NCI-H2196 (cell line): ENCODE measurements around the gene TAAR5.
"Not testable (repeated sequence)": the region's sequence is repeated elsewhere in the genome, so short reads cannot be mapped to it uniquely, and the experiment has no call there.

Experiments
- DNase-seq: peaks from one replicate; lab custom pipeline; 2025; ENCODE audit not compliant: unreplicated experiment; lab: John Stamatoyannopoulos, UW

TAAR5 gene

DNA sequence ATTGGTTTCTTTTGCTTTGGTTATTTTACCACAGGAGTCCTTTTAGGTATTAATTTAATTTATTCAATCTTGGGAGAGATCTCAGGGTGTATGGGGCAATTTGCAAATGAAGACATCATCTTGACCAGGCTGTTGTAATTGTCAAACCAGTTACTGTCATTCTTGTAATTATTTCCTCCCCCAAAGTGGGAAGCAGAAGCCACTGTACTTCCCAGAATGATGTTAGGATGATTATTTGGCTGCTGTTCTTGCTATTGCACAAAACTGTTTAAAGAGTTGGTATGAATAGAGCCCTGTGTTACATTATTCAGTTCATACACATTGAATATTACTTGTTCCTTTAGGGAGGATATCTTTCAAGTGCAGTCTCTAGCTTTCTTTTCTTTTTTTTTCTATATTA lies 17.8 kb downstream of the TAAR5 start:
- DNase-seq = no peak

DNA sequence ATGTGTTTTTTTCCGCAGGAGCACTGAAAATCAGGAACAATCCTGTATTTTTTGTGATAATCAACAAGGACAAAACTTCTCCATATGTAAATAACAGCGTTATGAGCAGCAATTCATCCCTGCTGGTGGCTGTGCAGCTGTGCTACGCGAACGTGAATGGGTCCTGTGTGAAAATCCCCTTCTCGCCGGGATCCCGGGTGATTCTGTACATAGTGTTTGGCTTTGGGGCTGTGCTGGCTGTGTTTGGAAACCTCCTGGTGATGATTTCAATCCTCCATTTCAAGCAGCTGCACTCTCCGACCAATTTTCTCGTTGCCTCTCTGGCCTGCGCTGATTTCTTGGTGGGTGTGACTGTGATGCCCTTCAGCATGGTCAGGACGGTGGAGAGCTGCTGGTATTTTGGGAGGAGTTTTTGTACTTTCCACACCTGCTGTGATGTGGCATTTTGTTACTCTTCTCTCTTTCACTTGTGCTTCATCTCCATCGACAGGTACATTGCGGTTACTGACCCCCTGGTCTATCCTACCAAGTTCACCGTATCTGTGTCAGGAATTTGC lies 19.2 kb downstream of the TAAR5 start, which contains the start of gene TAAR6:
Gene TAAR6, plus strand, starts transcription at position 102 of the 557 bp plus-strand sequence. Its CDS starts 0 bp downstream, at position 102.
- no peak for DNase-seq

DNA sequence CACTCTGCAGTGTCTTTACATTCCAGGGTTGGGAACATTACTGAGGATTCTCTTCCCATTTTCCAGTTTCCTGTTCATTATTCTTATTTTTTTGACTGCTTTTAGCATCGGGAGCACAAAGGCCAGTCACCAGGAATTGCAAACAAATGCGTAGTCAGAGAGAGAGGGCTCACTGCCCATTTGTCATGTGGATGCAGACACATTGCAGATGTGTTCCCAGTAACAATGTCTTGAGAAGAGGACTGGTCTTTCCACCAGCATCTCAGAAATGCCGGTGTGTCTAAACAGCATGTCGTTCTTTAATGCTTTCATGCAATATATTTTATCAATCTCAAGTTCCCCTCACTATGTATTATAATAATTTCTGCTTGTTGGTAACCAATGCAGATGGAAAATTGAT lies 20.4 kb downstream of the TAAR5 start:
- DNase-seq = no peak

DNA sequence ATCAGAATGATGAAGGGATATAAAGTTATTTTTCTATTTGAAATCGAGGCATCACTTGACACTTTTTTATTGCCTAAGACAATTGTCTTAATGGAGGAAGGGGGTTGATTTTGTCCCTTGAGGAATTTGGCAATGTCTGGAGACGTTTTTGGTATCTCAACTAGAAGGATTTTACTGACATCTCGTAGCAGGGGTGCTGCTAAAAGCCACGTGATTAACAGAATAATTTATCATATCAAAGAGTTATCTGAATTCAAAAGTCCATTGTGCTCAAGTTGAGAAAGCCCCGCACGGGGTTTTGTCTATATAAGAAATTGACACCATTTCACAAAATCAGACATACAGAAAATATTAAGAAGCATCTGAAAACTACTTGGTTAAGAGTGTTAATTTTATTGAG lies 20.9 kb downstream of the TAAR5 start:
- no peak for DNase-seq

DNA sequence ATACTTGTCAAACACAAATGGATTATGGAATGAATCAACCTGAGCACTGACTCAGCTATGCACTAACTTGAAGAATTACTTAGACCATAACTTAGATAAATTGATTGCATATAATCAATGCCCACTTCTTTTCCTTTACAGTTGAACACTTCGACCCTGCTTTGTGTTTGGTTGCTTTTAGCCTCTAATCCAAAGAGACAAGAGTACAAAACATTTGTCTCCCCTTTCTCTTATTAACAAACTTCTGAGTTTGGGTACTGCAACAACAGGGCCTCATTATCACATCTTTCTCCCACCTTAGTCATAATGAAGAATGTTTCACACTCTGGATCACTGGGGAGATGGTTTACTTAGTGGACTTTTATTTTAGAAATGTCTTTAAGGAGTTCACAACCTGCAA lies 22.0 kb downstream of the TAAR5 start:
- DNase-seq = no peak

DNA sequence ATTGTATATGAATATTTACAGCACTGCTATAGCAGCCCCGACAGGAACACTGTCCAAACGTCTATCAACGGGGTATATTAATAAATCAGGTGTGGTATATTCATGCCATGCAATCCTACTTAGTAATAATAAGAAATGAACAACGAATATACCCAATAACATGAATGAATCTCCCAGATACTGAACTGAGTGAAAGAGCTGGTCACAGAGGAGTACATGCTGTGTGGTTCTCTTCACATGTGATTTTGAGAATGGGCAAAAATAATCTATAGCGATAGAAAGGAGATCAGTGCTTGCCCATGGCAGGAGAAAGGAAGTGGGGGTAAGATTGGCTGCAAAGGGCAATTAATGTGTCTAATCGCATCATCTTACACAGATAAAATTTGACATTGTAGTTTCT lies 23.1 kb downstream of the TAAR5 start:
- no peak for DNase-seq

DNA sequence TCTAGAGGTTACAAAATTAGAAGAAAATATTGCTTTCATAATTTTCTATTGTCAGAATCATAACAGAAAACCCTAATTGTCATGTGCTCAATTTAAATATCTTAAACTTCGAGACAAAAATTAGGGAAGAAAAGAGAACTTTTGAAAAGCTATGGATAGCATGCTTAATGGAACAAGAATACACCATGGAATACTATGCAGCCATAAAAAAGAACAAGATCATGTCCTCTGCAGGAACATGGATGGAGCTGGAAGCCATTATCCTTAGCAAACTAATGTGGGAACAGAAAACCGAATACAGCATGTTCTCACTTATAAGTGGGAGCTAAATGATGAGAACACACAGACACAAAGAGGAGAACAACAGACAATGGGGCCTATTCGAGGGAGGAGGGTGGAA lies 29.5 kb downstream of the TAAR5 start:
- not testable (repeated sequence) for DNase-seq

DNA sequence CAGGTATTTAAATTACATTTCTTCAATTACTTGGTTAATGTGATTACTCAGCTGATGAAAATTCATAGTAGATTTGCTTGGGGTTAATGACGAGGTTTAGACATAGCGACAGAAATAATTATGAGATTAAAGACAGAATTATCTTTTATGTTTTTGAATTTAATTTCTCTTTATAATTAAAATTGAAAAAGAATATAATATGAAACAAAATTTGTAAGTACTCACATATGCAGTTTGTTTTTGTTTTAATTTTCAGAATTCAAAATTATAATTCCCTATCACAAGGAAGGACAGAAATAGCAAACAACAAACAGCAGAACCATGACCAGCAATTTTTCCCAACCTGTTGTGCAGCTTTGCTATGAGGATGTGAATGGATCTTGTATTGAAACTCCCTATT lies 37.2 kb downstream of the TAAR5 start, which contains the start of gene TAAR8:
Gene TAAR8, plus strand, starts transcription at position 301 of the 400 bp plus-strand sequence. Its CDS starts 21 bp downstream, at position 322.
- DNase-seq = no peak

DNA sequence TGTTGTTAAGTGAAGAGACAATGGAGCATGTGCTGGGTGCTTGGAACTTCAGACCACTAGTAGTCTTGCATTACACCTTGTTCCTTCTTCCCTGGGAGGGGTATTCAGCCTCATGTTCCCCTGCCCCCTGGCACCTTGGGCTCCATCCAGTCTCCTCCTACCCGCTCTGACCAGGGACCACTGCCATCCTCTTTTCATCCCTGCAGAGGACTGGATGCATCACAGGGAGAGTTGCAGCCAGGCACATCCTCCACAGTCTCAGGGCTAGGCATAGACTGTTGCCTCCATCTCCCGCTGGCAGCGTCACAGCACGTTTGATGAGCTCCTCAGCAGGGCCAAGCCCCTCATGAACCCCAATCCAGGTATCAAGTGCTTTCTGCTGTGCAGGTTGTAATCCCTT lies 38.3 kb downstream of the TAAR5 start:
- DNase-seq = no peak

DNA sequence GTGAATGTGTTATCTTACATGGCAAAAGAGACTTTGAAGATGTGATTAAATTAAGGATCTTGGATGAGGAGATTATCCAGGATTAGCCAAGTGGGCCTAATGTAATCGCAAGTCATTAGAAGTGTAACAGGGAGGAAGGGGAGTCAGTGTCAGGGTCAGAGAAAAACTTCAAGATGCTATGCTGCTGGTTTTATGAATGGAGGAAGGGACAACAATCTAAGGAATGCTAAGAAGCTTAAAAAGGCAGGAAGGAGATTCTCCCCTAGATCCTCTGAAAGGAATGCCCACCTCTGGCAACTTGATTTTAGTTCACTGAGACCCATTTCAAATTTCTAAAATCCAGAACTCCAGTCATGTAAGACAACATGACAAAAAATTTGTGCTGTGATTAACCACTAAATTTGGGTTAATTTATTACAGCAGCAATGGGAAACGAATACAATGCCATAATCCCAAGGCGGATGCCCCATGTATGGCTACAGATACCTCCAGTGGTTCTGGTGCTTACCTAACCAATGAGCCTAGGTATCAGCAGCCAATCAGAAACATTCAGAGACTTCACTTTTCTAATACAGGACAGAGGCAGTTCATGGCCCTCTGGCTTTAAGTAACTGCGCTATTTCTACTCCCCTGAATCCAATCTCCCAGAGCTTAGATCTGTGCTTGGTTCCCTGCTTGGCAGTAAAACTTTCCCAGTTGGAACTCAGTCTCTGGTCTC lies 40.6 kb downstream of the TAAR5 start:
- no peak for DNase-seq

DNA sequence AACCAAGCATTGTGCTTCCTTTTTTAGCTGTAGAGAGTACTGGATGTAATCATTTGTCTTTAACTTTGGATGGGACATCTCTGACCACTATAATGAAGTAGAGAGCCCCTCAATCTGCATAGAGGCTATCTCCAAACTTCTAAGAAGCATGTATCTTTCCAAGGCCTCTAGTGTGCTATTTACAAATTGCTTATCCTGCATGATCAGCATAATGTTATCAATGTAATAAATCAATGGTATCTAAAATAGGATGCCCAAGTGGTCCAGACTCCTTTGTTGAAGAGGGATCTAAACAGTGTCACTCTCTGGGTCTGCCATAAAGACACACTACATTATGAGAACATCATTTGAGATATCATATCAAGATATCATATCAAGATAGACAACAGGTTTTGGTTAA lies 44.7 kb downstream of the TAAR5 start:
- no peak for DNase-seq
